SHP77 treated with DMSO at 0.1 percent for 48 hours (cell line): ENCODE data around the gene AMH.

Source experiments
- DNase-seq: peaks from one replicate; lab custom pipeline; 2025; lab: John Stamatoyannopoulos, UW

Gene AMH

GRCh38 chr19:2287585-2288337, 38.6 kb downstream of the AMH start:
- no peak for DNase-seq

GRCh38 chr19:2288338-2288817, 39.3 kb downstream of the AMH start:
- DNase-seq: no peak

GRCh38 chr19:2288818-2289713, 39.9 kb downstream of the AMH start:
- DNase-seq: no peak

- DNase-seq: no peak
Measured at GRCh38 chr19:2289714-2290435, 40.8 kb downstream of the AMH start.

- no peak for DNase-seq
Measured at GRCh38 chr19:2290441-2291184, 41.5 kb downstream of the AMH start.

- no peak for DNase-seq
Measured at GRCh38 chr19:2291185-2291751, 42.1 kb downstream of the AMH start.

- no peak for DNase-seq
Measured at GRCh38 chr19:2294687-2295335, 45.7 kb downstream of the AMH start.

- DNase-seq: no peak
Measured at GRCh38 chr19:2296141-2296540, 47.0 kb downstream of the AMH start.

- no peak for DNase-seq
Measured at GRCh38 chr19:2300533-2300932, 51.4 kb downstream of the AMH start.
